ENCODE measurements around the gene AIRE.

DNA sequence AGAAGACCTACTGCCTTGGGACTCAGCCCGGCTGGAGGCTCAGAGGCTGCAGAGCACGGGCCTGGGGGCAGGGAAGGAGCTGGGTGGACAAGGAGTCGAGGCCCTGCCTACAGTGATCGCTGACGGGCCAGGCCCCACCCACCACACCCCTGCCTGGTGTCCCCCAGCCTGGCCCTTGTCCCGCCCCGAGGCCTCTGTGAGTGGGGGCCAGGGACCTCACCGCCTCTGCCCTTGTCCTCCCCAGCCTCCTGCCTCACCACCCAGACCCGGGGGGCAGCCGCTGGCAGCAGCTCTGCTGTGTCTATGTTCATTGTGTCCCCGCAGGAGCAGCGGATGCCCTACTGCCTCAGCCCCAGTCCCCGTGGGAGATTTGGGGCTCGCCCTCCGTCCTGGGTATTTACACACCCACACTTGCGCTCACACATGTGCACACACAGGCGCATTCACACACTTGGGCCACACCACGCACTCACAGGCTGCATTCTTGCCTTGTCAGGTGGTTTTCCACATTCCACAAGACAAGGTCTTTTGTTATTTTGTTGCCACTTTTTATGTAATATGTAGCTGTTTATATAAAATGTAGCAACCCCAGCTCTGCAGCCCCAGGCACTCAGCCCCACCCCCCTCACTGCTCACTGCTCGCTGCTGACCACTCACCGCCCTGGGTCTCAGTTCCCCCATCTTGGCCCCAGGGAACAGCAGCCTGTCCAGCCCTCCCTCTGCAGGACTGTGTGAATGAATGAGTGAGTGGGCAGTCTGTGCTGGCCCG lies 21.4 kb downstream of the AIRE start:
- TF ChIP-seq, protein P1, sequence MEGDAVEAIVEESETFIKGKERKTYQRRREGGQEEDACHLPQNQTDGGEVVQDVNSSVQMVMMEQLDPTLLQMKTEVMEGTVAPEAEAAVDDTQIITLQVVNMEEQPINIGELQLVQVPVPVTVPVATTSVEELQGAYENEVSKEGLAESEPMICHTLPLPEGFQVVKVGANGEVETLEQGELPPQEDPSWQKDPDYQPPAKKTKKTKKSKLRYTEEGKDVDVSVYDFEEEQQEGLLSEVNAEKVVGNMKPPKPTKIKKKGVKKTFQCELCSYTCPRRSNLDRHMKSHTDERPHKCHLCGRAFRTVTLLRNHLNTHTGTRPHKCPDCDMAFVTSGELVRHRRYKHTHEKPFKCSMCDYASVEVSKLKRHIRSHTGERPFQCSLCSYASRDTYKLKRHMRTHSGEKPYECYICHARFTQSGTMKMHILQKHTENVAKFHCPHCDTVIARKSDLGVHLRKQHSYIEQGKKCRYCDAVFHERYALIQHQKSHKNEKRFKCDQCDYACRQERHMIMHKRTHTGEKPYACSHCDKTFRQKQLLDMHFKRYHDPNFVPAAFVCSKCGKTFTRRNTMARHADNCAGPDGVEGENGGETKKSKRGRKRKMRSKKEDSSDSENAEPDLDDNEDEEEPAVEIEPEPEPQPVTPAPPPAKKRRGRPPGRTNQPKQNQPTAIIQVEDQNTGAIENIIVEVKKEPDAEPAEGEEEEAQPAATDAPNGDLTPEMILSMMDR (IDR thresholded peaks at IDR 0.05): no peak
- TF ChIP-seq POLR2A (IDR thresholded peaks at IDR 0.05): no peak
